Gastrocnemius medialis (tissue), 4 donors: ENCODE results near the gene OR13F1.

ENCODE experiments used
- POLR2A ChIP-seq, 2 donors: fragments of 450-650 bp; IDR thresholded peaks; one replicate each; pipeline ENCODE4 v1.6.1; 2017; ENCODE audit warnings: antibody characterized with exemption in 2 of 2, mild to moderate bottlenecking in 2 of 2, moderate library complexity in 2 of 2
- TF ChIP-seq, protein P1 (sequence below), 5 experiments: fragments of 450-650 bp in 3 of 5; fragments of 200-600 bp in 2 of 5; sonication (generic) in 2 of 5; IDR thresholded peaks in 4 of 5; conservative IDR thresholded peaks in 1 of 5; 1 replicate in 4 of 5; 2 replicates in 1 of 5; pipeline ENCODE4 v1.5.1; 2016 to 2019; ENCODE audit warnings: antibody characterized with exemption in 5 of 5, mild to moderate bottlenecking in 3 of 5, moderate library complexity in 3 of 5

DNA sequence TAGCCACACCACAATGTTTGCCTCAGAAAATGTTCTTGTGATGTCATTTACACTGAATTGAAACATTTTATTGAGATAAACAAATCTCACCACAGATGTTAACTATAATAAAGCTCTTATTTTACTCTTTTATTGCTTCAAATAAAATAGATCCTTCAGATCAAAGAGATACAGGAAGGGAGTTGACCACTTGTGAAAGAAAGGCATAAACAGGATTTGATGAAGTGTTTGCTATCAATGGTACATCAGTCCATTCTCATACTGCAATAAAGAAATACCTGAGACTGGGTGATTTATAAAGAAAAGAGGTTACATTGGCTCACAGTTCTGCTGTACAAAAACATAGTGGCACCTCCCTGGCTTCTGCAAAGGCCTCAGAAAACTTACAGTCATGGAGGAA lies 40.2 kb upstream of the OR13F1 start:
- TF ChIP-seq, protein P1, sequence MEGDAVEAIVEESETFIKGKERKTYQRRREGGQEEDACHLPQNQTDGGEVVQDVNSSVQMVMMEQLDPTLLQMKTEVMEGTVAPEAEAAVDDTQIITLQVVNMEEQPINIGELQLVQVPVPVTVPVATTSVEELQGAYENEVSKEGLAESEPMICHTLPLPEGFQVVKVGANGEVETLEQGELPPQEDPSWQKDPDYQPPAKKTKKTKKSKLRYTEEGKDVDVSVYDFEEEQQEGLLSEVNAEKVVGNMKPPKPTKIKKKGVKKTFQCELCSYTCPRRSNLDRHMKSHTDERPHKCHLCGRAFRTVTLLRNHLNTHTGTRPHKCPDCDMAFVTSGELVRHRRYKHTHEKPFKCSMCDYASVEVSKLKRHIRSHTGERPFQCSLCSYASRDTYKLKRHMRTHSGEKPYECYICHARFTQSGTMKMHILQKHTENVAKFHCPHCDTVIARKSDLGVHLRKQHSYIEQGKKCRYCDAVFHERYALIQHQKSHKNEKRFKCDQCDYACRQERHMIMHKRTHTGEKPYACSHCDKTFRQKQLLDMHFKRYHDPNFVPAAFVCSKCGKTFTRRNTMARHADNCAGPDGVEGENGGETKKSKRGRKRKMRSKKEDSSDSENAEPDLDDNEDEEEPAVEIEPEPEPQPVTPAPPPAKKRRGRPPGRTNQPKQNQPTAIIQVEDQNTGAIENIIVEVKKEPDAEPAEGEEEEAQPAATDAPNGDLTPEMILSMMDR (IDR thresholded peaks at IDR 0.05 in 4 of 5, conservative IDR thresholded peaks at IDR 0.05 in 1 of 5) = no peak
- TF ChIP-seq POLR2A (IDR thresholded peaks at IDR 0.05) = no peak
